Hepatocyte (in vitro differentiated cells): Measurements from ENCODE around the gene SUB1.

Experiments used
- EZH2 ChIP-seq: fragments of 200-600 bp; sonication (generic); IDR thresholded peaks from 2 replicates; pipeline ENCODE4 v1.6.1; 2016; ENCODE audit warnings: antibody characterized with exemption, mild to moderate bottlenecking, borderline replicate concordance
- EZH2phosphoT487 ChIP-seq: fragments of 200-600 bp; sonication (generic); IDR thresholded peaks from one replicate; pipeline ENCODE4 v1.6.1; 2018; ENCODE audit warnings: antibody characterized with exemption, mild to moderate bottlenecking, low read depth, moderate library complexity; ENCODE audit not compliant: unreplicated experiment, severe bottlenecking
- TF ChIP-seq, protein P1 (sequence below): fragments of 200-600 bp; sonication (generic); IDR thresholded peaks from 2 replicates; pipeline ENCODE4 v1.5.1; 2016; ENCODE audit warnings: antibody characterized with exemption, mild to moderate bottlenecking; ENCODE audit not compliant: poor library complexity

DNA sequence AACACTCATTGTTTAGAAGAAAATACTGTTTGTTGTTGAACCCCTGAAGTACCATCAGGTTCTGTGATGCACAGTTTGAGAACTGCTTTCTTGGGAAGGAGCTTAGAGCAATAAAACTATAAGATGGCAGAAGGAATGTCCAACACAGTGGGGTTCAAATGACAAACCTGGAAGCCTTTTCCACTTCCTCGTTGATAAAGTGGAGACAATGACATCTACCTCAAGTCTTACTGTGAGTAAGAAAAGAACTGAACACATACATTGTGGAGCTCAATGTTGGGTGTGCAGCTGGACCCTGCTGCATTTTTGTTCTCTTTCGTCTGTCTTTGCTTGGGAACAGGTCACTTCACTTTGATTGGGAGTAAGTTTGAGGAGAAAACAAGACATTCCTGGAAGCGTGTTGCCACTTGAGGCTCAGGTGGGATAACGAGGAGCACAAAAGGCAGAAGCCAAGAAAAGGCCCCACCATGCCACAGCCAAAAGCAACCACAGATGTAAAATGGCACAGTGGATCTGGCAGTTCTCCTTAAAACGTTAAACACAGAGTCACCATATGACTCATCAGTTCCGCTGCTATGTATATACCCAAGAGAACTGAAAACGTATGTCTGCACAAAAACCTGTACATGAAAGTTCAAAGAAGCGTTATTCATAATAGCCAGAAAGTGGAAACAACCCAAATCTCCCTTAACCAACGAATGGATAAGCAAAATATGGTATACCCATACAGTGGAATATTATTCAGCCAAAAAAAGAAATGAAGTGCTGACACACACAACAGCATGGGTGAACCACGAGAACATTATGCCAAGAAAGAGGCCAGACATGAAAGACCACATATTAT is 42.9 kb upstream of the SUB1 start:
- no peak for TF ChIP-seq EZH2
- TF ChIP-seq, protein P1, sequence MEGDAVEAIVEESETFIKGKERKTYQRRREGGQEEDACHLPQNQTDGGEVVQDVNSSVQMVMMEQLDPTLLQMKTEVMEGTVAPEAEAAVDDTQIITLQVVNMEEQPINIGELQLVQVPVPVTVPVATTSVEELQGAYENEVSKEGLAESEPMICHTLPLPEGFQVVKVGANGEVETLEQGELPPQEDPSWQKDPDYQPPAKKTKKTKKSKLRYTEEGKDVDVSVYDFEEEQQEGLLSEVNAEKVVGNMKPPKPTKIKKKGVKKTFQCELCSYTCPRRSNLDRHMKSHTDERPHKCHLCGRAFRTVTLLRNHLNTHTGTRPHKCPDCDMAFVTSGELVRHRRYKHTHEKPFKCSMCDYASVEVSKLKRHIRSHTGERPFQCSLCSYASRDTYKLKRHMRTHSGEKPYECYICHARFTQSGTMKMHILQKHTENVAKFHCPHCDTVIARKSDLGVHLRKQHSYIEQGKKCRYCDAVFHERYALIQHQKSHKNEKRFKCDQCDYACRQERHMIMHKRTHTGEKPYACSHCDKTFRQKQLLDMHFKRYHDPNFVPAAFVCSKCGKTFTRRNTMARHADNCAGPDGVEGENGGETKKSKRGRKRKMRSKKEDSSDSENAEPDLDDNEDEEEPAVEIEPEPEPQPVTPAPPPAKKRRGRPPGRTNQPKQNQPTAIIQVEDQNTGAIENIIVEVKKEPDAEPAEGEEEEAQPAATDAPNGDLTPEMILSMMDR, result no peak
- TF ChIP-seq EZH2phosphoT487, result no peak
